Hepatic stellate cell (primary cell): Measurements from ENCODE around the gene TNS1.
A peak's percentile ranks its signal among the peaks of the same experiment; 100 is the strongest.

Experiments used
- DNase-seq: peaks from one replicate; pipeline ENCODE4 v3.0.0; 2011; ENCODE audit warnings: low spot score

TNS1 gene

DNA sequence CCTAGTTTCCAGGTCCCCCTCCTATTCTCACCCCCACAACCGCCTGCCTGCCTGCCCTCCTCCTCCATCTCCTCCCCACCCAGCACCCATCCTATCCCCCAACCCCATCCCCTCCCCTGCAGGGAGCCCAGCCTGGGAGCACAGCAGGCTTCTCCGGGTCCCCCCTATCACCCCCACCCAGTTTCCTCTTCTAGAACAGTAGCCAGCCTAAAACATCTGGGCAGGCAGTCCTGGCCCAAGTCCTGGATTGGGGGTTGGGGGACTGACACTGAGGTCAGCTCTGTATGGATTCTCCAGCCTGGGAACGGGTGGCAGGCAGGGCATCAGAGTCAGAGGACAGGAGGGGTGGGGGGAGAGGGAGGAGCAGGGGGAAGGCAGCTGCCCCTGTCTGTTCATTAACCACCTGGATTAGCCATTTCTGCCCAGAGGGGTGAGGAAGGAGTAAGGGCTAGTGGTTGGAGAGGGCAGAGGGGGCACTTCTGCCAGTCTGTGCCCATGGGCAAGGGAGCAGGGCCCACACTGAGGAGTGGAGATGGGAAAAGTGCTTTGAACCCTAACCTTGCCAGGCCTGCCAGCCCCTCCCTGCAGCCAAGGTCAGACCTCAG is 60.0 kb downstream of the TNS1 start:
- no peak for DNase-seq

DNA sequence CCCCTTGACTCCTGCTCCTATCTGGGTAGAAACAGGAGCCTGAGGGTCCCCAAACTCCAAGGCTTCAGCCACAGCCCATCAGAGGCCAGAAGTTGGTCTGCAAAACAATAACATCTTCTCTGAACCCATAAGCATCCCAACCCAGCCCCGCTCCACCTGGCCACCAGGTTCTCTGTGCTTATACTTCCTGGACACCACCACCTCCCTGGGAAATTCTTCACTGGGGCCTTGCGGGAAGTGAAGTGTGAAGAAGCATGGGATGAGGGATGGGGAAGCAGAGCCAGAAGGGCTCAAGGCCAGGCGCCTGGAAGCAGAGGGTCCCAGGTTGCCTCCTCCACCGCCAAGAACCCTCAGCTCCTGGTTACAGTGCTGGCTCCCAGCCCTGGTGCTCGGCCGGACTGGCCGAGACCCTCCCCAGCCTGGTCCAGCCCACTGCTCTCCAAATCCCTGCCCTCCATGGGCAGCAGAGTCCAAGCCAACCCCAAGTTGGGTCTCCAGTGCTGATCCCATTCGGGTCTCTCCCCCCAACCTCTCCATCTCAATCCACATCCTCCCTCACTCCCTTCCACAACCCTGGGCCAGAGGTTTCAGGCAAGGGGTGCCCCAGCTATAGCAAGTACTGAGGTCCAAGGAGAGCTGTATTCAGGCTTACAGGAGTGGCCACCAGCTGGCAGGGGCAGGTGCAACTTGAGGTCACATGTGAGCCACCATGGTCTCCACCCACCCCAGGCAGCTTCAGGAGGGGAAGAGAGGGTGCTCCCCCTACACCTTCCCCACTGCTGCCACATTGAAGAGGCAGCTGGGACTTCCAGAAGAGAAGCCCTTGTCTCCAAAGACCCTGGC is 60.7 kb downstream of the TNS1 start:
- no peak for DNase-seq

DNA sequence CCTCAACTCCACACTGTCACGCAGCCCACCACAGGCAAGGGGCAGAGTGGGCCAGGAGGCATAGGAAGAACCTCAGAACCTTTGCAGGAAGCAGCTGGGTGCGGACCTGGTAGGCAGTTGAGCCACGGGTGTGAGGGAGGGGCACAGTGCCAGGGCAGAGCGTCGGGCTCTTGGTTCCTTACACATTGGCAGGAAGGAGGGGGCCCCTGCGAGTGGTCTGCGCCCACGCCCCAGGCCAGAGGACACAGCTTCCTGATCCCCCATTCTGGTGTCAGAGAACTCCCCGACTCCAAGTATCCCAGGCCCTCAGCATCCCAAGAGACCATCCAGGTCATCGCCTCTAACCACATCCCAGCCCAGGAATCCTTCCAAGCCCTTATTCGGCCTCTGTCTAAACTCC is 61.5 kb downstream of the TNS1 start:
- DNase-seq = peak; percentile 85

DNA sequence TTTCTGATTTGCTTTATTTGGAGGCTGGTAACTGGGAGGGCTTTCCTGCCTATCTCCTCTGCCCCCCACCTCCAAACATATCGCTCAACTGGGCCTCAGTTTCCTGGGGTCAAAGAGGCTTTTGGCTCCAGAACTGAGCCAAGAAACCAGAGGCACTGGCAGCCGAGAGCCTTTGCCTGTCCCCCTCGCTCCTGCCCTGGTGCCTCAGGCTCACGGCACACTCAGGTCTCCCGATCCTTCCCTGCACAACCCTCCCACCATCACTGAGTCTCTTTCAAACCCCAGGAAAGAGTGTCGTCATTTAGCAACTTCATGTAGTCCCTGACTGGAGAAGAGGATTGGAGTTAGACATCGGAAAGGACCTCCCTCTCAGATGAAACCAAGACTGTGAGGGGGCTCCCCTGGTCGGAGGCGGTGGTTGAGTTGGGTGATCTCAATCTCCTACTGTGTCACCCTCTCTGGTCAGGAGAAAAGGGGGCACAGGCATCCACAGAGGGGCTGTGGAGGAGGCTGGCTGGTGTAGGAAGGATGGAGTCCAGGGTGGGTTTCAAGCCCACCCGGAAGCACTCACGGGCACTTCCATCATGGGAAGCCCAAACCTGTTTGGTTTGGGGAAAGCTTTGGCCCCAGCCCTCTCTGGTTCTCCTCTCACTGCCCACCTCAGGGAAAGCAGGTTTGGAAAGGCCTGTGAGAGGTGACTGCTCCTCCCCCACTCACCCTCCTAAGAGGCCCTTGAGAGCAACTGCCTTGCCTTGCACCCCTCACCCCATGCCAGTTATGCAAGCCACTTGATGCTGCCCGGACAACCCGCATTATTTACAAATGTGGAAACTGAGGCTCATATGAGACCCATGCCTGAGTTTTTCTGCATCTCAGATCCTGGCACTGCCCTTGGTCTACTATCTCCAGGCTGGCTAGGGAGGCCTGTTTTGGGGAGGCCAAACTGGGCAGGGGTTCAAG is 62.3 kb downstream of the TNS1 start:
- DNase-seq = no peak

DNA sequence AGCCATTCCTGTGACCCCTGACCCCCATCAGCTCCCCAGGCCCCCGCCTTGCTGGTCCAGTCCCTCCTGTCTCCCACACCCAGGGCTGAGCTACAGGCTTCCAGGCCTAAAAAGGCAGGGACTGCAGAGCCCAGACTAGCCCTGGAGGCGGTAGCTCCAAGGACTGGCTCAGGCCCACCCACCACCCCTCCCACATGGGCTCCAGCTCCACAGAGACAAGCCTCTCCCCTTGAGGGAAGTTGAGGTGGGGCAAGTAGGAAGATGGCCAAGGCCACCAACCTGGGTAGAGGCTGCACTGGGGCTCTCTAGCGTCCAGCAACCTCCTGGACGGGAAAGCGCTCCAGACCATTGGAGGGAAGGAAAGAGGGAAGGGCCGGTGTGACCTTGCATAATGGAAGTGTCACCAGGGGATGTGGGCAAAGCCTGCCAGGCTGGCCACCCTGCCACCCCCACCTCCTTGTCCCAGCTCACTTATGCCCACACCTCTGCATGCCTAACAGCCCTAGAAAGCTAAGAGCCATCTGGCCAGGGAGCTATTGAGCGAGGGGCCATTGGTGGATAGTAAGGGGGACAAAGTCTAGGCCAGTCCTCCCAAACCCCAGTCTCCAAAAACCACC is 63.1 kb downstream of the TNS1 start:
- no peak for DNase-seq

DNA sequence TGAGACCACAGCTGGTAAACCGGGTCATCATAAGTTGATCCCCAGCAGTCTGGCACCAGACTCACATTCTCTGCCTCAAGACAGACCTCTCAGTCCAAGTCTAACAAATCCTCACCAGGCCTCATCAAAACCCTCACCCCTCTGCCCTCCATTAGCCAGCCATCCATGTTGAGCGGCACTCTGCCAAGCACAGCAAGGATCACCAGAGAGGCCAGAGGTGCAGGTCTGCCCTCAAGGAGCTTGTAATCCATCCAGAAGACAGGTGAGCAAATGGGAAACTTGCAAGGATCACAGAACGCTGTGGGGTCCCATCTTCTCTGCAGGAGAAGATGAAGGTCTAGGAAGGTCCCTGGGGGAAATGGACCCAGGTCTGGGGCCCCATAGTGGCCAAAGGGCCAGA is 63.6 kb downstream of the TNS1 start:
- DNase-seq = no peak

DNA sequence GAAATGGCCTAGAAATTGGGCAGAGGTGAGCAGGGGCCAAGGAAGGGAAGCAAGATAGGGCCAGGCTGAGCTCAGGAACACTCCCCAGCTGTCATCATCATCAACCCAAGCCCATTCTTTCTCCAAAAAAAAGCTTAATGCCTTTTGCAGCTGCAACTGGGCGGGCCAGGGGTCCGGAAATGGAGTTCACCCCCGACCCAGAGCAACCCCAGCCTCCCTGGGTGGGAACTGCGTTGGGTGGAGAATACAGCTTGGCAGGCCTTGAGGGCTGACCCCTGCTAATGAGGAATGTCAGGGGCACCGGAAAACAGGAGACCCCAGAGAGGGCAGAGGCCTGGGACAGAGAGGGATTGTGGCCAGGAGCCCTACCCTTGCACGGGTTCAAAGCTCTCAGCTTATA is 64.8 kb downstream of the TNS1 start:
- DNase-seq = no peak

DNA sequence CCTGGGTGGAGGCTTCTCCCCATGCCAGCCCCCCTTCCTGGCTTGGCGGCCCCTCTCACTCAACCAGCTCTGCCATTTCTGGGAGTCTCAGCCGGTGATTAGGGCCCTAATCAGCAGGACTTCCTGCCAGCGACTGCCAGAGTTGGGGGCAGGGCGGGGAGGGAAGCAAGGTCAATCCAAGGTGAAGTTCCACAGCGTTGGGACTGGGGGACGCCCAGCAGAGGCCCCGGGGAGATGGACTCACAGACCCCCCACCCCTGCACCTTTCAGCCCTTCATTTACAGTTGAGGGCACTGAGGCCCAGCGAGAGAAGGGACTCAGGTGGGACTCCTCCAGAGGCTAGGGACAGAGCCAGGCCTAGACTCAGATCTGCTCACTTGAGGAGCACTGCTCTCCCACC is 65.3 kb downstream of the TNS1 start:
- no peak for DNase-seq

DNA sequence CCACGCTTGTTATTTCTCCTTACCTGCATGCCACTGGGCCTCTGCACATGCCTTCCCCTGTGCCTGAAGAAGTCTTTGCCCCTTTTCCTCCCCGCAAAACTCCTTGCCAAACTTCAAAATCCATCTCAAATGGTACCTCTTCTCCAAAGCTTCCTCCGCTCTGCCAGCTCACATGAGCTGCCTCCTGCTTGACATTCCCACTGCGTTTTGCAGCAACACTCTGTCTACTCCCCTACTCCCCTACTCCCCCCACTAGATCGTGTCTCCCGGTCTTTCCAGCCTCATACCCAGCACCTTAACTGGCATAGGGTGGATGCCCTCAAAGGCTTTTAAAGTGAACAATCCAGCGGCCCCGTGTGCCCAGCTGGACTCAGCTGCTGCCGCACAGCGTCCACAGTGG is 65.8 kb downstream of the TNS1 start:
- no peak for DNase-seq

DNA sequence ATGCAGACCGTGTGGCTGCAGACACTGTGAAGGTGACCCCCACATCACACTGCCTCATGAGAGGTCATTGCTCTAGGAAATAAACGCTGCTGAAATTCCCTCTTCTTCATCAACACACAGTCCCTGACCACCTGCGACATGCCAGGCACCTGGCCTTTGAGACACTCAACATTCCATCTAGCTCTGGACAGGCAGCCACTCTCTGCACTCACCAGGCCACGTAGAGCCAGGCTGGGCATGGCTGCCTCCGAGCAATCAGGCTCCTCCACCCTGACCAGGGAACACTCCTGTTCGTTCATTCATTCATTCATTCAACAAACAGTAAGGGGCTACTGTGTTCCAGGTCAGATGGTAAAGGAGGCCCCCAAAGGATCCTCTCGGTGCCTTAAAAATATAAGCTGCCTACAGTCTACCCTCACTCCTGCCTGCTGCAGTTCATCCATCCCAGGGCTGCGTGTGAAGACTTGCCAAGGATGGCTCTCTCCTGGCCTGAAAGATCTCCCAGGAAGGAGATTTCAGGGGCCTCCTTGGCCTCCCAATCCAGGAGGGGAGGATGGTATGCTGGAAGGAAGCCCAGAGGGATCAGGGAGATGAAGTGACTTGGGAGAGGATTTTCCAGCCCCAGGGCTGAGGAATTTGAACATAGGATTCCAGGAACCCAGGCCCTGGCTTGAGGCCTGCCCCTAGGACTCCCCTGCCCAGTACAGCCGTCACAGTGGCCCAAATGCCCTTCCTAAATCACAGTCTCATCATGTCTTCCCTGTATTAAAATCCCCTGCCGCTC is 66.7 kb downstream of the TNS1 start:
- peak; percentile 85 for DNase-seq

DNA sequence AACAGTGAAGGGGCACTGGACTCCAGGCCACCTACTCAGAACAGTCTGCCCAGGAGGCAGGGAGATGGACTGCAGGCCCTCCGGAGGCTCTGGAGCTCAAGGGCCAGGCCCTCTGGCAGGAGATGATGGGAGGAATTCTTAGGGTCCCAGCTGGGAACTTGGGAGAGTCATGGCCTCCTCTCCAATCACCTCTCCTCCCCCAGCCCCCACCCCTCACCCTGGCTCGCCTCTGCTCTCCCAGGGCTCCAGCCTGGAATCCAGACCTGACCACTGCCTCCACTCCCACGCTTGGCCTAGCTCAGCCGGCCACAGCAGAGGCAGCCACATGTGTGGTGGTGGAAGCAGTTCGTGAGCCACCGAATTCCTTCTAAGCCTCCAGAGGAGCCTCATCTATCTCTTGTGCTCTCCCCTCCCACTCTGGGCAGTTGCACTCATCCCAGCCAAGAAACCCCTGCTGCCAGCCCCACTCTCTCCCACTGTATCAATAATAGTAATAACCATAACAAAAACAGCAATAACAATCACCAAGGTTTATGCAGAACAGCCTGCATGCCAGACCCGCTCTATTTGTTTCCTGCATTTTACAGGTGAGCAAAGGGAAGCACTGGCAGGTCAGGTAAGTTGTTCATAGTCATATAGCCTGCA is 67.4 kb downstream of the TNS1 start:
- DNase-seq = peak; percentile 73

DNA sequence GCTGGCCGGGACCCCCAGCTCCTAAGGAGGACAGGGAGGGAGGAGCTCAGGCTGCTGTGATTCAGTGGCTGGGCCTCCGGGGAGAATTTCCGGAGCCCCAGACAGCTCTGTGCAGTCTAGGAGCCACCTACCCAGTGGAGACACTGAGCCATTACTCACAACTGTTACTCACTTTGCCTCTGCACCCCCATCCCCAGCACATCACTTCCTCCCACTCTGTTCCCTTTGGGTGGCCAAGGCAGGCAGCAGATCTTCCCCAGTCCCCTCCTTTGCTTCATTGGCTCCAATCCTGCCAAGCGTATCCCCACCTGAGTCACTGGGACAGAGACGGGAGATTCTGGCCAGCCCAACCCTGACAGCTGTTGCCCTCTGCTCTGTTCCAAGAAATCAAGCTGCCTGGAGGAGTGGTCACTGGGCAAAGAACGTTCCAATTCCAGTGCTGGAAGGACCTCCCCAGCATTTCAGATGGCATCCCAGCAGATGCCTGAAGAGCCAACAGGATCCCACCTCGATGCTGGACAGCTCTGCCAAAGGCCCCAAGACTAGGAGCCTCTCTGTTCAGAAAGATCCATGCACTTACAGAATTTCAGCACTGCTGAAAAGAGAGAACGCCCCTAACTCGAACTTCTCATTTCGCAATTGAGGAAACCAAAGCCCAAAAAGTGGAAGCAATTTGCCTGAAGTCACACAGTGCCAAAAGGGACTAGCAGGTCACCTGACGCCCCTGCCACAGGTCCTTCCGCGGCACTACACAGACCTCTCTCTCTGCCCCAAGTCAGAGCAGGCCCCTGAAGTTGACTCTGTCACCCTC is 68.3 kb downstream of the TNS1 start:
- DNase-seq = peak; percentile 93

DNA sequence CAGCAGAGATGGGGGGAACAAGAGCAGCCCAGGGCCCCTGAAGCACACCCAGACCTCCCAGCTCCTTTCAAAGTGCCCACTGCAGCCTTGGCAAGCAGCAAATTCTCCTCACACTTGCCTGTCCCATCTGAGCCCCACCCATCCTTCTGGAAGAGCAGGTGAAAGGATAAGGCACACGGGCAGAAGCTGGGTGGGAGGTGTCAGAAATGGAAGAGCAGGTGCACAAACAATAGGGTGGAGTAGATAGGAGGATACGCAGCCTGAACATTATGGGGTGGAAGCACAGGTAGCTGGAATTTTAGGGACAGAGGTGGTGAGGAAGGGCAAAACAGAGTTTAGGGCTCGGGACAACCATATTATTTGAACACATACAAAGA is 69.2 kb downstream of the TNS1 start:
- no peak for DNase-seq

DNA sequence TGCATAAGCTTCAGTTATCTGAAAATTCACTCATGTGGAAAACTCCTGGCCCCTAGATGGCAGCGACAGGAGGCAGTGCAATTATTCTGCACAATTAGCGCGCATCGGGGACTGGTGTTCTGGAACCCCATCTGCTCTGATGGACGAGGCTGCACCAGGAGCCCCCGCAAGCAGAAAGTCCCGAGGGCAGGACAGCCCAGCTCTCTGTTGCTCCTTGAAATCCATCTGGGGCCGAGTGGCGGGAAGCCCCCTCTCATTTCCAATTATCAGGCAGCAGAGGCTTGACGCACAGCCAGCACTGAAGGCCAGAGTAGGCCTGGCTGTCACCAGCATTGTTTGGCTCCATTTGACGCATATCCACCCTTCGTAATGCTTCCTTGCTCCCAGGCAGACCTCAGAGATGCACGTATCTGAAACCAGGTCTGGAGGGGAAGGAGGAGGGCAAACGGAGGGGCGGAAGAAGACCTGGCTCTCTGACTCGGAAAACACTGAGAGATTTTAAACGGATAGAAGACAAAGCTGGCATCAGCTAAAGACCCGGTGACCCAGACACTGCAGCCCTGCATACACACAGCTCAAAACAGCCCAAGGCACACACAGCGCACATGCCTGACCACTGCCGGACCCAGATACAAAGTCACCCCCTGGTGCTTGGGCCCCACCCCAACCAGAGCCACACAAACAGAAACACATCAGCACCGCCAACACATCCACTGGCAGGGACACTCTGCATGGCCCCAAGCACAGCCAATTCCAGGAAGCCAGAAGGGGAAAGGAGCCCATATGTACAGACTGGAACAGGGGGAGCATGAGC is 69.8 kb downstream of the TNS1 start:
- no peak for DNase-seq

DNA sequence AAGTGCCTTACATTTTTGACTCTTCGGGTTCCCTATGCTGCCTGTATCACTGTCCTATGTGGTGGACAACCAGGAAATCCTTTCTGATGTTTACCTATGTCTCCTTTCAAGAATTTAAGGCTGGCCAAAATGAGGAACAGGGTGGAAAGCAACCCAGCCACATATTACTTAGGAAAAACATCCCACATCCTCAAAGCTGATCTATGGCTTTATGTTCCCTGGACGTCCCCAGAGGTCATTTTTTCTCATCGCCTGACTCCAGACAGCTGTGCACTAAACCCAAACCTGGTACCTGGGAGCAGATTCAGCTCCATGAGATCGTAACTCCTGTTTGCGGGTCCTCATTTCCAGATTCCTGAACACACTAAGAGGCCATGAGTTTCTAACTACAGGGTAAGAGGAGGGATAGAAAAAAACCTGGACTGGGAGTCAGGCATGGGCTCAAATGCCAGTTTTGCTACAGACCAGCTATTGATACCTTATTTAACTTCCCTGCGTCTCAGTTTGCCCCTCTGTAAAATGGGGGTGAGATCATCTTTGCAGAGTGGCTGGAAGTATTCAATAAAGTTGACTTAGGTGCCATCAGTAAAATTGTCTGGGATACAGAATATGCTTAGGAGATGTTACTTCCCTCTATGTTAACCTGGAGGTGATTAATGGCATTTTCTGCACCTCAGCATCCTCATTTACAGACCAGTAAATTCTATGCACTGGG is 70.8 kb downstream of the TNS1 start:
- DNase-seq = no peak

DNA sequence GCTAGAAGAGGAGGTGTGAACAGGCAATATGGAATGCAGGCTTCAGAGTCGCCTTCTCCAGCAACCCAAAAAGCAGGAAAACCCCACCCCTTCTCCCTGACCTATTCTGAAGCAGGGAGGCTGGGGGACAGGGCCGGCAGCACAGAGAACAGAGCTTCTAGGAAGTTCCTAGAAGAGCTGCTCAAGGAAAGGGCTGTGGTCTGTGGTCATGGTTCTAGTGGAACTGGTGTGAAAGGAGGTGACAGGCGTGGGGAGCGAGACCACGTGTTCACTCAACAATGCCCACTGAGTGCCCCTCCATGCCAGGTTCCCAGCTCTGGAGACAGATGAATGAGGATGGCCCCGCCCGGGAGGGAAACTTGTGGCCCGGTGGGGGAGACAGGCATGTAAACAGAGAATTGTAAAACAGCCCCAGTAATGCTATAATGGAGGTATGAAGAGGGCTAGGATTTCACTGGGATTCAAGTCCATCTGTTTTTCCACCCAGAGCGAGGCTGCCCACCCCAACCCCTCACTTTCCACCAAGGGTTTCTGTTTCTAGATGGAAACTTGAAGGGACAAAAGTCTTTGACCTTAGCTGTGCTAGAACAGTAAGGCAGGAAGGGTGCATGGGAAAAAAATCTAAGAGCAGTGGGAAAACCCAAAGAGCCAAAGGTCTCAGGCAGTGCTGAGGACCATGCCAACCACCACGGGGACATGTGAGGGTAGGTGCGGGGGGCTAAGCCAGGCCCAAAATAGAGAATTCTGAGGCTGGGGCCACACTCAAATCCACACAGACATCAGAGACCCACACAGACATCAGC is 71.8 kb downstream of the TNS1 start:
- DNase-seq = no peak
